Measurements from ENCODE around the gene ZNF311. TPM values are rescaled to one million over a fixed set of nuclear protein-coding genes. Genes with fewer than 3 reads are reported as not detected.

The ZNF311 gene
- total and polyA plus RNA-seq, 2 of the 13 experiments (the other 11 are each of a cell fraction or from before 2014, with no cell fraction given): not detected

DNA sequence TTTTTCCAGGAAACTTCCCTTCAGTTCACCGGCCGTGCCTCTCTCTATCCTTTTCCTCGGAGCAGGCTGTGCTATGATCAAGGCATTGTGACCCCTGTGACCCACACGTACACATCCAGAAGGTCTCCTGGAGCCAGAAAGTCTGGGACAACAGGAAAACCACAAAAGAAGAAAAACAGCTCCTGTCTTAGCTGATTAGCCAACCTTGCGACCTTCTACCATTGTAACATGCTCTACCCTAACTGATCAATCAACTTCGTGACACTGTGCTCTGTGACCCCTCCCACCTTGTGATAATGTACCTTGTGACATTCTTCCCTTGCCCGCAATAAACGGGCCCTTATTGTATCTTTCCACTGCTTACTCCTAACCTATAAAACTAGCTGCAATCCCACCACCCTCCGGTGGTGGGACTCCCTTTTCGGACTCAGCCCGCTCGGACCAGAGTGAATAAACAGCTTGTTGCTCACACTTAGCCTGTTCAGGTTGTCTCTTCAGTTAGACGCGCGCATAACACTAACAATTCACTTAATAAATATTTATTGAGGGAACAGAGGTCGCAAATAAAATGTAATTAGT is 24.2 kb downstream of the ZNF311 start (continued):
- TF ChIP-seq, protein P1, sequence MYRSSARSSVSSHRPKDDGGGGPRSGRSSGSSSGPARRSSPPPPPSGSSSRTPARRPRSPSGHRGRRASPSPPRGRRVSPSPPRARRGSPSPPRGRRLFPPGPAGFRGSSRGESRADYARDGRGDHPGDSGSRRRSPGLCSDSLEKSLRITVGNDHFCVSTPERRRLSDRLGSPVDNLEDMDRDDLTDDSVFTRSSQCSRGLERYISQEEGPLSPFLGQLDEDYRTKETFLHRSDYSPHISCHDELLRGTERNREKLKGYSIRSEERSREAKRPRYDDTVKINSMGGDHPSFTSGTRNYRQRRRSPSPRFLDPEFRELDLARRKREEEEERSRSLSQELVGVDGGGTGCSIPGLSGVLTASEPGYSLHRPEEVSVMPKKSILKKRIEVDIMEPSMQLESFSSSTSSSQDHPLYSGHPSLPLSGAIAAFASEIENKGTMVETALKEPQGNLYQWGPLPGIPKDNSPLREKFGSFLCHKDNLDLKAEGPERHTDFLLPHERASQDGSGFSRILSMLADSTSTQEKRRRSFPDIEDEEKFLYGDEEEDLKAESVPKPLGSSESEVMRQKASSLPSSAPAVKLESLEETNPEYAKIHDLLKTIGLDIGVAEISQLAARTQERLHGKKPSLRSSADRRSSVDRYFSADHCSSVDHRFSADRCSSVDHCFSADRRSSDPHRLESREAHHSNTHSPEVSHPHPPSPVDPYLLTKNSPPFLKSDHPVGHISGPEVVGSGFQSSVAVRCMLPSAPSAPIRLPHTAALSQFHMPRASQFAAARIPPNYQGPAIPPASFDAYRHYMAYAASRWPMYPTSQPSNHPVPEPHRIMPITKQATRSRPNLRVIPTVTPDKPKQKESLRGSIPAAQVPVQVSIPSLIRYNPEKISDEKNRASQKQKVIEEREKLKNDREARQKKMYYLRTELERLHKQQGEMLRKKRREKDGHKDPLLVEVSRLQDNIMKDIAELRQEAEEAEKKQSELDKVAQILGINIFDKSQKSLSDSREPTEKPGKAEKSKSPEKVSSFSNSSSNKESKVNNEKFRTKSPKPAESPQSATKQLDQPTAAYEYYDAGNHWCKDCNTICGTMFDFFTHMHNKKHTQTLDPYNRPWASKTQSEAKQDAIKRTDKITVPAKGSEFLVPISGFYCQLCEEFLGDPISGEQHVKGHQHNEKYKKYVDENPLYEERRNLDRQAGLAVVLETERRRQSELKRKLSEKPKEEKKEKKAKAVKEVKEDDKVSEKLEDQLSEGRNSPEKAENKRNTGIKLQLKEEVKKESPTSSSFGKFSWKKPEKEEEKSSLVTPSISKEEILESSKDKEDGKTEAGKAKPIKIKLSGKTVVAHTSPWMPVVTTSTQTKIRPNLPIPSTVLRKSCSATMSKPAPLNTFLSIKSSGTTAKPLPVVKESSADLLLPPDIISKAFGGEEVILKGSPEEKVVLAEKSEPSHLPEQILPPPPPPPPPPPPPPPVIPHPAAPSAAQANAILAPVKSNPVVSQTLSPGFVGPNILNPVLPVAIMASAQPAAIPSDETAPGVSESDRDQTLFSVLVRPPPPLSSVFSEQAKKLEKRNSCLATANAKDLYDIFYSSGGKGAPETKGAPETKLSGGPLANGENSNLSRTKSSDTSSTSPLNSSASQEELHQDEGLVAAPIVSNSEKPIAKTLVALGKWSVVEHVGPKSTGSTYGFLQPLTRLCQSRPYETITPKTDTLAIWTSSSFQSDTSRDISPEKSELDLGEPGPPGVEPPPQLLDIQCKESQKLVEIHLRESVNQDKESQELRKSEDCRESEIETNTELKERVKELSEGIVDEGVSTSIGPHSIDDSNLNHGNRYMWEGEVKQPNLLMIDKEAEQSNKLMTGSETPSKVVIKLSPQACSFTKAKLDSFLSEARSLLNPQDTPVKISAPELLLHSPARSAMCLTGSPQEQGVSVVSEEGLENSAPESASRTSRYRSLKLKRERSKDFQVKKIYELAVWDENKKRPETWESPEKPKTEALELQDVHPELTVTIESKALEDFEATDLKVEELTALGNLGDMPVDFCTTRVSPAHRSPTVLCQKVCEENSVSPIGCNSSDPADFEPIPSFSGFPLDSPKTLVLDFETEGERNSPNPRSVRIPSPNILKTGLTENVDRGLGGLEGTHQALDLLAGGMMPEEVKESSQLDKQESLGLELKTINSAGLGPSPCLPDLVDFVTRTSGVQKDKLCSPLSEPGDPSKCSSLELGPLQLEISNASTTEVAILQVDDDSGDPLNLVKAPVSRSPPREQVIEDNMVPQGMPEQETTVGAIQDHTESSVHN (CRISPR knock-in tag; IDR thresholded peaks at IDR 0.05): 0 out of 2 replicates have a peak, but pooled peaks have one; percentile 72
- TF ChIP-seq, protein P2, sequence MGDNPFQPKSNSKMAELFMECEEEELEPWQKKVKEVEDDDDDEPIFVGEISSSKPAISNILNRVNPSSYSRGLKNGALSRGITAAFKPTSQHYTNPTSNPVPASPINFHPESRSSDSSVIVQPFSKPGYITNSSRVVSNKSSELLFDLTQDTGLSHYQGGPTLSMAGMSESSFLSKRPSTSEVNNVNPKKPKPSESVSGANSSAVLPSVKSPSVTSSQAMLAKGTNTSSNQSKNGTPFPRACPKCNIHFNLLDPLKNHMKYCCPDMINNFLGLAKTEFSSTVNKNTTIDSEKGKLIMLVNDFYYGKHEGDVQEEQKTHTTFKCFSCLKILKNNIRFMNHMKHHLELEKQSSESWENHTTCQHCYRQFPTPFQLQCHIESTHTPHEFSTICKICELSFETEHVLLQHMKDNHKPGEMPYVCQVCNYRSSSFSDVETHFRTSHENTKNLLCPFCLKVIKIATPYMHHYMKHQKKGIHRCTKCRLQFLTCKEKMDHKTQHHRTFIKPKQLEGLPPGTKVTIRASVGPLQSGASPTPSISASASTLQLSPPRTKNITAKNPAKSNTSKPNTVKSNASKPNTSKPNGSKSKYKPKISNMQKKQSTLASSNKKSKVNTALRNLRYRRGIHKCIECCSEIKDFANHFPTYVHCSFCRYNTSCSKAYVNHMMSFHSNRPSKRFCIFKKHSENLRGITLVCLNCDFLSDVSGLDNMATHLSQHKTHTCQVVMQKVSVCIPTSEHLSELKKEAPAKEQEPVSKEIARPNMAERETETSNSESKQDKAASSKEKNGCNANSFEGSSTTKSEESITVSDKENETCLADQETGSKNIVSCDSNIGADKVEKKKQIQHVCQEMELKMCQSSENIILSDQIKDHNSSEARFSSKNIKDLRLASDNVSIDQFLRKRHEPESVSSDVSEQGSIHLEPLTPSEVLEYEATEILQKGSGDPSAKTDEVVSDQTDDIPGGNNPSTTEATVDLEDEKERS (CRISPR knock-in tag; IDR thresholded peaks at IDR 0.05): 0 out of 2 replicates have a peak, but pooled peaks have one; percentile 28
- TF ChIP-seq, protein P3, sequence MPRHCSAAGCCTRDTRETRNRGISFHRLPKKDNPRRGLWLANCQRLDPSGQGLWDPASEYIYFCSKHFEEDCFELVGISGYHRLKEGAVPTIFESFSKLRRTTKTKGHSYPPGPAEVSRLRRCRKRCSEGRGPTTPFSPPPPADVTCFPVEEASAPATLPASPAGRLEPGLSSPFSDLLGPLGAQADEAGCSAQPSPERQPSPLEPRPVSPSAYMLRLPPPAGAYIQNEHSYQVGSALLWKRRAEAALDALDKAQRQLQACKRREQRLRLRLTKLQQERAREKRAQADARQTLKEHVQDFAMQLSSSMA (CRISPR knock-in tag; IDR thresholded peaks at IDR 0.05): no peak
- 0 out of 2 replicates have a peak, but pooled peaks have one; percentile 61 for TF ChIP-seq ZNF33A (CRISPR knock-in tag; IDR thresholded peaks at IDR 0.05; ENCODE audit: borderline replicate concordance)
- peak; percentile 74; the same call in 1 of the 2 replicates for TF ChIP-seq RXRB (CRISPR knock-in tag; IDR thresholded peaks at IDR 0.05; ENCODE audit: borderline replicate concordance)
- TF ChIP-seq SNAPC2 (CRISPR knock-in tag; IDR thresholded peaks at IDR 0.05): no peak
- TF ChIP-seq KDM2A (CRISPR knock-in tag; IDR thresholded peaks at IDR 0.05; ENCODE audit: borderline replicate concordance, low read depth): peak; percentile 57; the same call in 1 of the 2 replicates
- TF ChIP-seq, protein P4, sequence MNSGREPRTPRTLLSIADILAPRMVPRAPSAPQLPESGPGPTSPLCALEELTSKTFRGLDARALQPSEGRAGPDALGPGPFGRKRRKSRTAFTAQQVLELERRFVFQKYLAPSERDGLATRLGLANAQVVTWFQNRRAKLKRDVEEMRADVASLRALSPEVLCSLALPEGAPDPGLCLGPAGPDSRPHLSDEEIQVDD (CRISPR knock-in tag; IDR thresholded peaks at IDR 0.05; ENCODE audit: borderline replicate concordance): no peak
- TF ChIP-seq SP140L (CRISPR knock-in tag; IDR thresholded peaks at IDR 0.05; ENCODE audit: borderline replicate concordance): no peak
- TF ChIP-seq ZNF713 (CRISPR knock-in tag; IDR thresholded peaks at IDR 0.05): no peak
- TF ChIP-seq CC2D1A (CRISPR knock-in tag; IDR thresholded peaks at IDR 0.05): no peak
- peak; percentile 46; the same call in 1 of the 2 replicates for TF ChIP-seq KDM5B (CRISPR knock-in tag; IDR thresholded peaks at IDR 0.05; ENCODE audit: borderline replicate concordance)
